ENCODE results near the gene CSNK1A1L.

The CSNK1A1L gene

DNA sequence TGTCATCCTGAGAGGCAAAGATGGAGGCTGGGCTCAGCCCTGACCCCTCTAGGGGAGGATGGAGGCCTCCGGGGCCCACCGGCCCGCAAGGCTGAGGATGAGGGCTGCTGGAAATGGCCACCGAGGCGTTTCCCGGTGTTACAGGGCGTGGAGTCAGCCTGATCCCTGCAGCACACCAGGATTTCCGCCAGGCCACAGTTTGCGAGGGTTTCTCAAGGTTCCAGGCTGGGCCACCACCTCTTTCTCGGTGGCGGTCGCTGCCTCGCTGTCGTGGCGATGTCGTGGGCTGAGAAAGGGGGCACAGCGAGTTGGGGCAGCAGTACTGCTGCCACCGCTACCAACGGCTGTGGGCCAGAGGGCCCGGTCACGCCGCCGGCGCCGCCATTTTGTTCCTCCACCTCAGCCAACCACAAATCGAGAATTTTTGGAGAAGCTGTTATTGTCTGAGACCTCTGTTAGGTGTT lies at the start of gene CSNK1A1L:
Gene CSNK1A1L (minus strand): TSS at position 414 of the 464 bp plus-strand sequence. CDS start 408 bp downstream, at position 6.
- no peak within 1 kb of the TSS for H3K4me3 ChIP-seq (ENCODE audit: low read depth, low read length)
- TF ChIP-seq, protein P1, sequence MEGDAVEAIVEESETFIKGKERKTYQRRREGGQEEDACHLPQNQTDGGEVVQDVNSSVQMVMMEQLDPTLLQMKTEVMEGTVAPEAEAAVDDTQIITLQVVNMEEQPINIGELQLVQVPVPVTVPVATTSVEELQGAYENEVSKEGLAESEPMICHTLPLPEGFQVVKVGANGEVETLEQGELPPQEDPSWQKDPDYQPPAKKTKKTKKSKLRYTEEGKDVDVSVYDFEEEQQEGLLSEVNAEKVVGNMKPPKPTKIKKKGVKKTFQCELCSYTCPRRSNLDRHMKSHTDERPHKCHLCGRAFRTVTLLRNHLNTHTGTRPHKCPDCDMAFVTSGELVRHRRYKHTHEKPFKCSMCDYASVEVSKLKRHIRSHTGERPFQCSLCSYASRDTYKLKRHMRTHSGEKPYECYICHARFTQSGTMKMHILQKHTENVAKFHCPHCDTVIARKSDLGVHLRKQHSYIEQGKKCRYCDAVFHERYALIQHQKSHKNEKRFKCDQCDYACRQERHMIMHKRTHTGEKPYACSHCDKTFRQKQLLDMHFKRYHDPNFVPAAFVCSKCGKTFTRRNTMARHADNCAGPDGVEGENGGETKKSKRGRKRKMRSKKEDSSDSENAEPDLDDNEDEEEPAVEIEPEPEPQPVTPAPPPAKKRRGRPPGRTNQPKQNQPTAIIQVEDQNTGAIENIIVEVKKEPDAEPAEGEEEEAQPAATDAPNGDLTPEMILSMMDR (IDR thresholded peaks at IDR 0.05; ENCODE audit: borderline replicate concordance, insufficient read depth, low read depth, low read length), result no peak

DNA sequence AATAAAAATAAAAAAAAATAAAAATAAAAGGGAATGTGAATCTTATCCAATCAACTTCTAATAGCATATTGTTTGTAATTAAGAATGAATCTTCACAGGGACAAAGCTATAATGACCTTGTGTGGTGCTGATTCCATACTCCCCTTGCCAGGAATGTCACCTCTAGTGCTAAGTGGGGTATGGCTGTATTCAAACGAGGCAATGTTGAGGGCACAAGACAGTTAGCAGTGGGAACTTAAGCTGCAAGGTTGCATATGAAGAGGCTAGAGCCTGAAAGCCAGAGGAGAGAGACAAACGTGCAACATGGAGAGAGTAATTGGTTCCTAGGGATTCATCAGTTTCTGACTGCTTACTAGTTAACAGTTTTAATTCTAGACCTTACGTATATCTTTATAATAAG lies 43.9 kb upstream of the CSNK1A1L start:
- H3K4me3 ChIP-seq (ENCODE audit: low read depth, low read length), result no peak overlapping the region
- TF ChIP-seq, protein P1 (IDR thresholded peaks at IDR 0.05; ENCODE audit: borderline replicate concordance, insufficient read depth, low read depth, low read length), result no peak

DNA sequence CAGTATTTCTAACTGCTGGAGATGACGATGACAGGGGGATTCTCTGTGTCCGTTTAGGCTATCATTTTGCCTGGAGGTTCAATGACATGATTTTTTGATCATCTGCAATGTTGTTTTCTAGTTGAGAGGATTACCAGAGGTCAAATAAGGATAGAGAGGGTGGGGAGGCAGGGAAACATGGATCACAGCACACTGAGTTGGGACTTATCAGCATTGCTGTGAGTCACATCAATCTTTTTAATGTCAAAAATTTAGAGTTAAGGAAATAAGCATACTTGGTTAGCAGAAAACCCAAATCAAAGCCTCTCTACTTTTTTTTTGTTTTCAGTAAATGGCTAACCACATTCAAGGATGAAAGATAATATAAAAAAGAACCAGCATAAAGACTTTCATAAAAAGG lies 43.0 kb upstream of the CSNK1A1L start:
- no peak overlapping the region for H3K4me3 ChIP-seq (ENCODE audit: low read depth, low read length)
- TF ChIP-seq, protein P1 (IDR thresholded peaks at IDR 0.05; ENCODE audit: borderline replicate concordance, insufficient read depth, low read depth, low read length), result no peak

DNA sequence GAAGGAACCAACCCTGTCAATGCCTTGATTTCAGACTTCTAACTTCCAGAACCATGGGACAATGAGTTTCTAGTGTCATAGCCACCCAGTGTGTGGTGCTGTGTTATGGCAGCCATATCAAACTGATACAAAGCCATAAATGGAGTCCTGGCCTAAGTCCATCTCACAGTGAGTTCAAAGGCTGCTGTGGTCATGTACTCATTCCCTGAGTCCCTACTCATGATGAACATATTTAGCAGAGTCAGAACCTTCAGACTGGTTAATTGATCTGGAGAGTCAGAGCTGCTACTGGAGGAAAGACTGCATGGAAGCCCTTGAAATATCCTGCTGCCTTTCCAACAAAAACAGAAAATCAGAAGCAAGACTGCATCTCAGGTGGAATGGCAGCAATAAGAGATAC lies 39.2 kb upstream of the CSNK1A1L start:
- H3K4me3 ChIP-seq (ENCODE audit: low read depth, low read length), result no peak overlapping the region
- TF ChIP-seq, protein P1 (IDR thresholded peaks at IDR 0.05; ENCODE audit: borderline replicate concordance, insufficient read depth, low read depth, low read length), result no peak

DNA sequence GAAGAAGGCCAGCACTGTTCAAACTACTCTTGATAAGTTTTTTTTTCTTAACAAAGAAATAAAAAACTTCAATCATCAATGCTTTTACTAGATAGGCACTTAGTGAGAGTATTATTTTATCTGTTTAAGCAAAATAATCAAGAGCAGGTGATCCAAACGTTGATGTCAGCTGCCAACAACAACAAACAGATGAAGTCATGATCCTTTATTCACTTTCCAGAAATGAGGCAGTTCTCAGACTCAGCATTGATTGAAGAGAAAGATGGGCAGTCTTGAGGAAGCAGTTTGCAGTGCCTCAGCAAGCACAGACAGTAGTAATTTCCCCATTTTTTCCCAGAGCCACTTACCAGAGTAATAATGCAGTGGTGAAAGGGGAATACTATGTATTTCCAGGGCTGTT lies 38.4 kb upstream of the CSNK1A1L start:
- no peak overlapping the region for H3K4me3 ChIP-seq (ENCODE audit: low read depth, low read length)
- TF ChIP-seq, protein P1 (IDR thresholded peaks at IDR 0.05; ENCODE audit: borderline replicate concordance, insufficient read depth, low read depth, low read length), result no peak

DNA sequence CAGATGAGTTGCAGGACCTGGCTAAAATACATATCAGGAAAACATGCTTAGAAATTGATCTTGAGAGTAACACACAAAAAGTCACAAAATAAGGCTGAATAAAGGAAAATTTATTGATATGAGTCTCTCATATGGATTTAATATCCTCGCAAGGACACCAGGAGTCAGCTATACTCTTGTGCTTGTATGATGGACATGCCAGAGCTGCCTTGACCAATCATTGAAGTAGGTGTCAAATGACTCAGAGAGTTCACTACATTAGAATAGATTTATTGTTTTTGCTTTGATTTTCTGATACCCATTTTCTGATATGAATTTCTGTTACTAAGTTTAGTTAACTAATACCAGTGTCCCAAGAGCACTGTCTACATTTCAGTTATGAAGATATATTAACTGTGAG lies 37.4 kb upstream of the CSNK1A1L start:
- no peak overlapping the region for H3K4me3 ChIP-seq (ENCODE audit: low read depth, low read length)
- TF ChIP-seq, protein P1 (IDR thresholded peaks at IDR 0.05; ENCODE audit: borderline replicate concordance, insufficient read depth, low read depth, low read length), result no peak

DNA sequence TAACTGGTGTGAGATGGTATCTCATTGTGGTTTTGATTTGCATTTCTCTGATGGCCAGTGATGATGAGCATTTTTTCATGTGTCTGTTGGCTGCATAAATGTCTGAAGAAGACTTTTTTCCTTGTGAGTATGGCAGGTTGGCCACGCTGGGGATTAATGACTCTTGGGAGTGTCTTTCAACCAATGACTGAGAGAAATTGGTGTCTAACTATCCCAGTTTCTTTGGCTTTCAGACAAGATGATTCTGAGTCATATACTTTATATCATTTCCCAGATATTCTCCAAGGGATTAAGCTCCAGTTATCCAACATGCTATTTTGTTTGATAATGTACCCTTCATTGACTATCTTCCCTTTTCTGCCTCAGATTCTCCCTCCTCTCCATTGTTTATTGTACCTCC lies 35.5 kb upstream of the CSNK1A1L start:
- TF ChIP-seq, protein P1 (IDR thresholded peaks at IDR 0.05; ENCODE audit: borderline replicate concordance, insufficient read depth, low read depth, low read length), result no peak

More for the DNA sequence above, 35.5 kb upstream of the CSNK1A1L start:
- H3K4me3 ChIP-seq (ENCODE audit: low read depth, low read length), result no peak overlapping the region

All from GM12875 (cell line).